AG20443 (cell line): ENCODE results near the gene PTPRN2.
A peak's percentile ranks its signal among the peaks of the same experiment; 100 is the strongest.
"Not testable (repeated sequence)": the region's sequence is repeated elsewhere in the genome, so short reads cannot be mapped to it uniquely, and the experiment has no call there.

ENCODE experiments used
- DNase-seq: peaks from one replicate; pipeline ENCODE4 v3.0.0; 2012; ENCODE audit warnings: low spot score, mixed read lengths

Gene PTPRN2

DNA sequence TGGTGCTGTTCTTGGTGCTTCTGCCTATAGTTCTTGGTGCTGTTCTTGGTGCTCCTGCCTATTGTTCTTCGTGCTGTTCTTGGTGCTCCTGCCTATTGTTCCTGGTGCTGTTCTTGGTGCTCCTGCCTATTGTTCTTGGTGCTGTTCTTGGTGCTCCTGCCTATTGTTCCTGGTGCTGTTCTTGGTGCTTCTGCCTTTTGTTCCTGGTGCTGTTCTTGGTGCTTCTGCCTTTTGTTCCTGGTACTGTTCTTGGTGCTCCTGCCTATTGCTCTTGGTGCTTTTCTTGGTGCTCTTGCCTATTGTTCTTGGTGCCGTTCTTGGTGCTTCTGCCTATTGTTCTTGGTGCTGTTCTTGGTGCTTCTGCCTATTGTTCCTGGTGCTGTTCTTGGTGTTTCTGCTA lies 71.1 kb downstream of the PTPRN2 start:
- DNase-seq, result no peak

DNA sequence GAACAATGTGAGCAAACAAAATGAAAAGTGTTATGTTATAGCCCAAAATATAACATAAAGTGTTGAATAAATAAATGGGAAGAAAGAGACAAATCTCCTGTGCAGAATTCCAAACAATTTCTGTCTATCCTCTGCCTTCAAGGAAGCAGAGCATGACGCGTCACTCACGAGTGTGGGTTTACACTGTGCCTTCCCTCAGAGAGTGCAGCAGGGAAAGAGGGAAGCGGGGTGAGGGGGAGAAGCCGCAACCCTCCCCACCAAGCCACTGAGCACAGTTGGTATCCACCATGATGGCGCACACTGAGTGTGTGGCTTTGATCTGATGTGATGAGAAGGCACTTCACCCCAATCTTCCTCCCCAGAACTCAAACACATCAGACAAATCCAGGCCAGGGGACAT lies 74.8 kb downstream of the PTPRN2 start:
- DNase-seq, result no peak

DNA sequence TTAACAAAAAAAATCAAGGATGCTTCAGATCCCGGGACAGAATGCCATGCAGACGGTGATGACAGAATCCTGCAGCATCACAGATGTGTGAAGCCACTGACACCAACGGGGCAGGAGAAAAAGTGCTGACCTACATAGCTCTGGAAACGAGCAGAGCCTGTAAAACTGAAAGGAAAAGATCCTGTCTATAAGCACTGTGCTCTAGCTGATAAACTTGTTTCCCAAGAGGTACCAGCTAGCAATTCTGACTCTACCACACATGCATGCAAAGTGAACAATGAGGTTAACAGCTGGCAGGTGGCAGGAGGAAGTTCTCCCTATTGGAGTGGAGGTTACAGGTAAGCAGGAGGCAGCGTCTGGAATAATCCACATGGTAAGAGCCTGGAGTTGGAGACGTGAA lies 75.6 kb downstream of the PTPRN2 start:
- no peak for DNase-seq

DNA sequence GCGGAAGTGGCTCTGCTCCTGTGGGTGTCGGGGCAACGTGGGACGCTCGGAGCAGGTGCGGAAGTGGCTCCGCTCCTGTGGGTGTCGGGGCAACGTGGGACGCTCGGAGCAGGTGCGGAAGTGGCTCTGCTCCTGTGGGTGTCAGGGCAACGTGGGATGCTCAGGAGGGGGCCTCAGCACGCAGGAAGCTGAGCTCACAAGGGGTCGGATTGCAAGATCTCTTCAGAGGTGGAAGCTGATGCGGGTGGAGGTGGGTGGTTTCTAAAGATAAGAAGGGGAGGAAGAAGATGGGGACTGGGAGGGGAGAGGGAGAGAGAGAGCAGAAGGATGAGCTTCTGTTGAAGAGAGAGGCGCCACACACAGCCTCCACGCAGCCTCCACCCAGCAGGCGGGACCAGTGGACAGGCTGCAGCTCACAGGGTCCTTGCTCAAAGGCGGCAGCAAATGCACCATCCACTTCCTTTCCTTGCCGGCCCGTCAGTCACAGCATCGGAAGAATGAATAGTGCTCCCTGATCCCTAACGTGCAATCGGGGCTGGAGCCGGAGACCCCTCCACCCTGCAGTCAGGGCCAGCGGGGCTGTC lies 78.7 kb downstream of the PTPRN2 start:
- no peak for DNase-seq

DNA sequence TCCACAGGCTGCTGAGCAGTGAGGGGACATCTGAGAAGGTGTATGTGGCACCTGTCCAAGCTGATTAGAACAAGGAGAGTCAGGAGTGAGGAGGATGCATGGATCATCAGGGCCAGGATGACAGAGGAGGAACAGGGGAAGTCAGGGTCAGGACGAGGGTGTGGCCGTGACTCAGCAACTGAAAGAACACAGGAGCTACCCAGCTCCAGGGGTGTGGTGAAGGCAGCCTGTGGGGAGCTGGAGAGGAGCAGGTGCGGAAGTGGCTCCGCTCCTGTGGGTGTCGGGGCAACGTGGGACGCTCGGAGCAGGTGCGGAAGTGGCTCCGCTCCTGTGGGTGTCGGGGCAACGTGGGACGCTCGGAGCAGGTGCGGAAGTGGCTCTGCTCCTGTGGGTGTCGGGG lies 79.3 kb downstream of the PTPRN2 start:
- not testable (repeated sequence) for DNase-seq

DNA sequence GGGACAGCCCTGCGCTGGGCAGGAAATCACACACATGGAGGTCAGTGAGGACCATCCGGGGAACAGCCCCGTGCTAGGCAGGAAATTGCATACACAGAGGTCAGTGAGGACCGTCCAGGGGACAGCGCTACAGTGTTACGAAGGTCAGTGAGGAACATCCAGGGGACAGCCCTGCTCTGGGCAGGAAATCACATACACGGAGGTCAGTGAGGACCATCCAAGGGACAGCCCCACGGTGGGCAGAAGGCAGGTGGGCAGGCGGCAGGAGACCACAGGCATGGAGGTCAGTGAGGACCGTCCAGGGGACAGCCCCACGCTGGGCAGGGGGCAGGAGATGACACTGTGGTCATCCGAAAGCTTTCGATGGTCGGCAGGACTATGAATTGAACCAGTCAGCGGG lies 79.7 kb downstream of the PTPRN2 start:
- no peak for DNase-seq

DNA sequence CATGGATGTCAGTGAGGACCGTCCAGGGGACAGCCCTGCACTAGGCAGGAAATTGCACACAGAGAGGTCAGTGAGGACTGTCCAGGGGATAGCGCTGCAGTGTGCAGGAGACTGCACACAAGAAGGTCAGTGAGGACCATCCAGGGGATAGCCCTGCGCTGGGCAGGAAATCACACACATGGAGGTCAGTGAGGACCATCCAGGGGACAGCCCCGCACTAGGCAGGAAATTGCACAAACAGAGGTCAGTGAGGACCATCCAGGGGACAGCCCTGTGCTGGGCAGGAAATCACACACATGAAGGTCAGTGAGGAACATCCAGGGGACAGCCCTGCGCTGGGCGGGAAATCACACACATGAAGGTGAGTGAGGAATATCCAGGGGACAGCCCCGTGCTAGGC lies 80.4 kb downstream of the PTPRN2 start:
- DNase-seq, result not testable (repeated sequence)

DNA sequence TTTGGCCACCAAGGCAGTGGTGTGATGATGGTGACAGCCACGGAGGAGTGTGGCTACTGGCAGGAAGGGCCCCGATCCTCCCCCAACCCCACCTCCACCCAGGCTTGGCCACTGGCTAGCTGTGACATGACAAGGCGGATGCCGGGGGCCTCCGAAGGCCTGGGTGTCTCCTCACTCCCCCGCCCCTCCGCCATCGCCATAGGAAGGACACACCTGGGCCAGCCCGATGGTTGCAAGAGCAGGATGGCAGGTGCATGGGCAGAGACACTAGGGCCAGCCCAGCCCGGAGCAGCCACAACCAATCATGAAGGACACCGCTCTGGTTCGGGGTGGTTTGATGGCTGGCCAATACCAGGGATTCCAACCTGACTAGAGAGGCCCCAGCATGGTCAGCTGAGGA lies 81.0 kb downstream of the PTPRN2 start:
- DNase-seq, result no peak

DNA sequence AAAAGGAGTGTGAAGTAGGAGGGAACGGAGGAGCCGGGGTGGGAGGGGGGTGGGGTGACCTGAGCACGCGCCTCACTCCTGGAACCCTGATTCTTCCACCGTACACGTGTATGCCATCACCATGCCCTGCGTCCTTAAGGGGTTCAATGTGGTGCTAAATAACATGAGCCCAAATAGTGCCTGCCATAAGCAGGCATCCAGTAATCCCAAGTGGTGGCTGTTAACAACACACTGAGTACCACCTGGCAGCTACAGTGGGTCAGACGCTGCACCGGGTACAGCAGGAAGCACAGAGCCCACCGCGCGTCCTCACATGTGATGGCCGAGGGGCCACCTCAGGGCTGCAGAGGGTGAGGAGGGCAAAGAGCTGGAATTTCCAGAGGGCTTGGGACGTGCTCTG lies 81.9 kb downstream of the PTPRN2 start:
- DNase-seq, result no peak

DNA sequence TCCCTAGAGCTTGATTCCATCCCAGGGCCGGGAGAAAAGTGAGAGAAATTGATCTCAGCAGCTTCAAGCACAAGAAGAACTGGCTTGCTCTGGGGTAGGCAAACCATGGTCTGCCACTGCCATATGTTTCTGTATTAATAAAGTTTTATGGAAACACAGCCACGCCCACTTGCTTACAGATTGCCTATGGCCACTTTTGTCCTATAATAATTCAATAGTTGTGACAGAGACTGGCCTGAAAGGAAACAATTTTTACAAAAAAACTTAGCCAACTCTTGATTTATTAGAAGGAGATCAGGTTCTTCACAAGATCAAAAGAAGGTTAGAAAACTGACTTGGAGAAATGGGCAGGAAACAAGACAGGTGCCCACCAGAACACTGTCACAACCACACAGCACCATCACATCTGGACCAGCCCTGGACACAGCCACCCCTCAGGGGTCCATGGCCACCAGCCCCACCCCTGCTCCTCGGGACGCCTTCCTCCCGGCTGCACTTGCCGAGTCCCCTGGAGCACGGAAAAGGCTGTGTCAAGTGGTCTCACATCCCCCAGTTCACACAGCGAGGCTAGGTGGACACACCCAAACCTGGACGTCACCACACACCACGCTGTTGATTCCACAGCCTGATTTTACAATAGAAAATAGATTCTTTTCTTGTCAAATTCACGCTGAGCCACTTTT lies 85.4 kb downstream of the PTPRN2 start:
- no peak for DNase-seq

DNA sequence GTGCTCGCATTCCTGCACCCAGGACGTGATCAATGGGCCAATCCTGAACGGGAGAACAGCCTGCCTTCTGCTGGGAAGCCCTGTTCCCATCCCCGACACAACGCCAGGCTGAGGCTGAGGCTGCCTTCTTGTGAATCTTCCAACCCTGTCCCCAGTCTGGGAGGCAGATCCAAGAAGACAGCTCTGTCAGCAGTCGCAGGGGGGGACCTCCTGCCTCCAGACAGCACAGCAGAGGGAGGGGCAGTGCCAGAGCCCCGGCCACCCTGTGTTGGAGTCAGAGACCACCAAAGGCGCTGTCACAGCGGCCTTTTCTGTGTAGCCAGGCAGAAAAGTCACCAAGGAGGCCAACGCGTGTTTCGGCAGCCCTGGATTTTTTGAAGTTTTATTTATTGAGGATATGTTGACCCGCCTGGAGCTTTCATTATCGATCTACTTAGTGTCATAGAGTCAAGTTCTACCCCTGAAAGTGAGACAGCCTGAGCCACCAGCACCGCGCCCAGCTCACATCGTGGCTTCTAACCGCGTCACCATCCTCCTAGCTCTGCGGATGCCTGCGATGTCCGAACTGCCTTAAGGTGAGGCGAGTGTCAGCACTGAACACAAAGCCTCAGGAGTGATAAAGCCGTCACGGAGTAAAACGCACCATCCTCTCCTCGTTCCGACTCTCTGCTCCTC lies 86.1 kb downstream of the PTPRN2 start:
- no peak for DNase-seq

DNA sequence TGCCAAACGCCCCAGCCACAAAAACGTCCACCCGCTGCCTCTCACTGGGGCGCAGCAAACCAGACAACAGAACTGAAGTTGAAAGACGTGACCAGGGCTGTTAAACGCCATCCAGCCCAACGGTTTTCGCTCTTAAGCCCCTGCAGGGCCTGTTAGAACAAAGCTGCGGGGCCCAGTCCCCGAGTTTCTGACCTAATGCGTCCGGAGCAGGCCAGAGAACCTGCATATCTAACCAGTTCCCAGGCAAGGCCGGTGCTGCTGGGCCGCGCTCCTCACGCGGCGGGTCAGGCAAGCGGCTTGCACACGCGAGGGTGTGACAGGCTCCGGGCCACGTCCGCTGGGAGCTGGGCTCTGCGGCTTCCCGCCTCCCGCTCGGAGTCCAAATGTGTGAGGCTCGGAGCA lies 87.0 kb downstream of the PTPRN2 start:
- no peak for DNase-seq

DNA sequence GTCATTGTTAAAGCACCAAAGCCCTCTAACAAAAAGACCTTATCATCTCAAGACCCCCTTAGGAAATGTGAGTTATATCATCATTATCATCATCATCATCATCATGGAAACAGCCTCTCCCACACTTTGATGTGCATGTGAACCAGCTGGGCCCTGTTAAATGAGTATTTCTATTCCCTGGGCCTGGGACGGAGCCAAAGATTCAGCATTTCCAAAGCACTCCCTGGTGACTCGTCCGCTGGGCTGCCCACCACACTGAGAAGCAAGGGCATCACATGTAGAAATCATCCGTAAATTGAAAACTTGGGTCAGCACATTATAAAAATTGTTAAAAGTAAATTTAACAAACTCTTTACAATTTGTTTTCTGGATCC lies 88.6 kb downstream of the PTPRN2 start:
- no peak for DNase-seq

DNA sequence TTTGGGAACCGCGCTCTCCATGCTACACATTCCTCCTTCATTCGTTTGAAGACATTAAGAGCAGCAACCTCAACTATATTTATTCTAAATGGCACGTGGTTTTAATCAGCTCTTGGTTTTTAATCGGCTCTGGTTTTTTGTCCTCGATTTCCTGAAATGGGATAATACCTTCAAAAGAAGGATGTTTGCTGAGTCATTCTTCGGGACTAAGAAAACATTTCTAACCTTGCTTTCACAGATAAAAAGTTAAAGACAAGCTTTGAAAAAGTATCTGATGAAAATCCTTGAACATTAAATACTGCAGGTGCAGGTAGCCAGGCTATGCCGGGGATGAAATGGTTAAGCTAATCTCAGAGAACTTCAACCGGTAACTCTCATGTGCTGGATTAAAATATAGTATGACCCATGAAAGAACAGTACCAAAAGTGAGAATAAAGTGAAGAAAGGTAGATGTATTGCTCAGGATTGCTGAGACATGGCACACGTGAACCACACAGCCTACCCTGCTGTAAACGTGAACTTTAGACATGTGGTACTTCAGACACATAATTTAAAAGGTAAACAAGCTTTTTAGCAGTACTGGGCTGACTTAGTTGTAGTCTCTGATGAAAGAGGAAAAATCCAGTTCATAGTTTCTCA lies 89.1 kb downstream of the PTPRN2 start:
- no peak for DNase-seq

DNA sequence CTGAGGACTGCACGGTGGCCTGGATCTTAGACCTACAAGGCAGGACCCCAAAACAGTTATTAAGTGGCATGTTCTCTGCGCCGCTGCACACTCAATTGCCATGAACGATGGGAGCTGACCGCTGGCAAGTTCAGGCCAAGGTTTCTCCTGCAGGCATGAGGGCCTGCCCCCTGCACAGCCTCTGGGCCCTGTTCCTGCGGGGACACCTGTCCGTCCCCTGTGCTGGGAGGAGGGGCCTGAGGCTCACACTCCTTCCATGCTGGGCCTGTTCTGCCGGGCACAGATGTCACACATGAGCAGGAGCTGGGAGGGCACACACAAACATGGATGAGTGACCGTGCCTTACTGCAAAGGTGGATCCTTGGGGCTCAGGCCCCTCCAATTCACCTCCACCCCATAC lies 90.0 kb downstream of the PTPRN2 start:
- no peak for DNase-seq

DNA sequence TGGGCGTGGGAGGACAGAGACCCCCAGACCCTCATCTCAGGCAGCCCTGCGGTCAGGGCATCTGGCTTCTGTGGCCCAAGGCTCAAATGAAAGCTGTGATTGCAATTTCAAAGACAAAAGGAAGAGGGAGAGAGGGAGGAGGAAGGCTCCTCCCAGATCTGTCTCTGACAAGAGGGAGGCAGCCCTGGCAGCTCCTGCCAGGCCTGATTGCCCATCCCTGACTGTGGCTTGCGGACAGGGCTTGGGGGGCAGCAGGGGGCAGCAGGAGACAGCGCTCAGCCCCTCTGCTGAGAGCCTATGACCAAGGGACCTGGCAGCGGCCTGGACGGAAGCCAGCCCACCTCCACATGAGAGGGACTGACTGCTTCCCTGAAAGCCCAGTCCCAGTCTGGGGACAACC lies 91.8 kb downstream of the PTPRN2 start:
- peak; percentile 24 for DNase-seq

DNA sequence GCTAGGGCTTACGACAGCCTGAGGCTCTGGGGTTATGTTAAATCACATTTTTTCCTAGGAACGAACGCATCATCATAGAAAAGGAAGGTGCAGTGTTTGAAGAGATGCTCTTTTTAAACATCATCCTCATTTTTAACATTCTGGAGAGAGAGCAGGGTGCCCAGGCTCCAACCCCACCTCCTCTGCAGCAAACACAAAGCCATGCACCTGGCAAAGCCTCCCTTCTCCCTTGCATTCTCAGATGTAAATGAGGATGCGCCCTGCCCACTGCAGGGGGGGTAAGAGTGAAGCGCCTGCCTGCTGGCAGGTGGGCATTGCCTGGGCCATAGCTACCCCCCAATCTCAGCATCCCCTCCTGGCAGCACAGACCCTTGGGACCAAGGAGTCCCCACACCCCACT lies 92.4 kb downstream of the PTPRN2 start:
- DNase-seq, result no peak

DNA sequence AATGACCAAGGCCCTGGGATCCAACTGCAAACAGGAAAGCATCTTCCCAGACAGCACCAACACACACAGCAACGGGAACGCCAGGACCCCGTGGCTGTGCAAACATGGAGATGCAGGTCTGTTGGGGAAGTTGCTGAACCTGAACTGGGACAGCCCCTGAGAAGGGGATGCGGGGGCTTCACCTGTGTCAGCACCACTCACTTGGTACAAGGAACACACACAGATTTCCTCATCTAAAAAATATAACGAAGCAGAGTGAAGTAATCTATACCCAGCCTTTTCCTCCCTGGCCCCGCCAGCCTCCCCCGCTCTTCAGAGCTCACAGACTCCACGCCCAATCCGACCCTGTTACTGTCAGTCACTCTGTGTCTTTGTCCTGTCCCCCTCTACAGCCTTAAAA lies 93.0 kb downstream of the PTPRN2 start:
- no peak for DNase-seq

DNA sequence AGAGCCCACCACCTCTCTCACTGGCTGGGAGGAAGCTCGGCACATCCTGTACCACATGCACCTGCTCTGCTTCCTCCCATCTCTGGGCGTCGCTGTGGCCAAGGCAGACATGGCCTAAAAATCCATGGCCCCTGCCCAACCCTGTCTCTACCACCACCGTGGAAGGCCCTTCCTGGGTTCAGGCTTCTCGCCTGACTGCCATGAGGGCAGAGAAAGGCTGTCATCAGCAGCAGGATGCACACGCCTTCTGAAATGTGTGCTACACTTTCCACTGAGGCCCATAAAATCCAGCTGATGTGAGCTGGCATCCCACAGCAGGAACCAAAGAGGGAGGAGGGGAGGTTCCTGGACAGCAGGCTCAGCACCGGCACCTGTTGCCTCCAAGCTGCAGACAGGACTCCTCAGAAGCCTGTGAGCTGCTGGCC lies 93.4 kb downstream of the PTPRN2 start:
- no peak for DNase-seq

DNA sequence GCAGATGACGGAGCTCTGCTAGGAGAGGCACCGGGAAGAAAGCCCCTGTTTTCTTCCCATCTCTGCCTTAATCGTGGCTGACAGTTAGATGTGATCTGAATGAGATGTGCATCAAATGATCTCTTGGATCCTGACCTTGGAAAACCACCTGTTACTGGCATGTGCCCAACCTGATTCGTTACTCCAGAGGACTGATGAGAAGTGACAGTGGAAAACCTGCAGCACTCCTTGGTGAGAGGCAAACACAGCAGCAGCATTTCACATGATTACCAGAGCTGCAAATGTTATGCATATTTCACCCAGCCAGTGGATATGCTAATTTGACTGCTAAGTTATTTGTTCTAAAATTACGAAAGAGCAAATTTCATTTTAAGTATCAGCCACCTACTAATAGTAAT lies 95.3 kb downstream of the PTPRN2 start:
- DNase-seq, result no peak

DNA sequence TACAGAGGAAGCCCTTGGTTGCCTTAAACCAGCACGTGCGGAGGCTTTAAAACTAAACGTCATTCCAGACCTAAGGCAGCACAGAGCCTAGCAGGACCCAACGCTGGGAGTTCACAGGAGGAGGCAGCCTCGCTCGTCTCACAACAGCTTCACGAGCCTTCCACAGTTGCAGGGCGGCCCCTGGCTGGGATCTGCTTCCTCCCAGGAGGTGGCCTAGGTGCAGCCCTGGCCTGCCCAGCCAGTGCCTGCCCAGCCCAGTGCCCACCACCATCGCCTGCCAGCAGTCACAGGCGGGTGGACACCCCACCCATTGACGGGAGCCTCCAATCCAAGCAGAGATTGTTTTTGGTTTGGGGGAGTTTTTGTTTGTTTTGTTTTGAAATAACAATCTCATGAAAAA lies 96.5 kb downstream of the PTPRN2 start:
- DNase-seq, result no peak

DNA sequence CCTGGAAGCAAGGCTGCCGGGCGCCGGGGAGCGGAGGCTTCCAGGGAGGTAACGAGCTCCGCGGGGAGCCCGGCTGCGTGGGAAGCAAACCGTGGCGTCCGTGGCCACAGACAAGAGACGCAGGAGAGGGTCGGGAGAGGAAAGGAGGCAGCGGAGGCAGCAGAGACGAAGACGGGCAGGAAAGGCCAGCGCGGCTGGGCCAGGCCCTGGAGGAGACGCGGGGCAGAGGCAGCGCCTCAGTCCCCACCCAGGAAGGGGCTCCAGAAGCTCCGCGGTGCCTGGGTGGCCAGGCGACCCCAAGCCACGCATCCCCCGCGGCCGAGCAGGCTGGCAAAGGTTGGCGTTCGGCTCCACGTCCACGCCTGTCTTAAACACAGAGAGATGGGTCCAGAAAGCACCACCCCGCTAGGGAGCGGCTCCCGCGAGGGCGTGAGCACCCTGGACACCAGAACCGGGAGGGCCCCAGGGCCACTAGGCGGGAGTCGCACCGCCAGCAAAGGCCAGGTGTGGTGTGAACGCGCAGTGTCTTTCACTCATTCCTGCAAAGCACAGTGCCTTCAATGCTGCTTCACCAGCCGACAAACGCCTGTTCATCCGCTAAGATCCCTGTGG lies 97.3 kb downstream of the PTPRN2 start:
- no peak for DNase-seq
